ENCODE measurements around the gene TGFBRAP1.
"Not testable (repeated sequence)": the region's sequence is repeated elsewhere in the genome, so short reads cannot be mapped to it uniquely, and the experiment has no call there.

The TGFBRAP1 gene

DNA sequence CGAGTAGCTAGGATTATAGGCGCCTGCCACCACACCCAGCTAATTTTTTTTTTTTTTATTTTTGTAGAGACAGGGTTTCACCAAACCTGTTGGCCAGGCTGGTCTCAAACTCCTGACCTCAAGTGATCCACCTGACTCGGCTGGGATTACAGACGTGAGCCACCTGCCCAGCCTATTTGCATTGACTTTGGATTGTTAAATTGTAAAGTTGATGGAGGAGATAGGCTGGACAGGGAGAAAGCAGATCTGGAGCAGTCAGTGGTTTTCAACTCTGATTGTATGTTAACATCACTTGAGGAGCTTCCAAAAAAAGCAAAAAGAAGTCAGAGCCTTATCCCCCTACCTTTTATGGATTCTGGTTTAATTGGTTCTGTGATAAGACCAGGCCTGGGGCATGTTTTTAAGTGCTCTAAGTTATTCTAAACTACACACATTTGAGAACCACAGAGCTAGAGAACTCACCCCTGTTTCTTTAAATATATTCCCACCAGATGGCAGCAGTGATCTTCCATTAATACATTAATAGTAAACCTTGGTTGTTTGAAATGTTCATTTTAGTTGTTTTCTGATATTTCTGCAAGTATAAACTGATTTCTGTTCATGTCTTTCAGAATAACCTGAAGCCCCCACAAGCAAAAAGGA, 15.3 kb upstream of the TGFBRAP1 start:
- no peak for DNase-seq (ENCODE audit: low spot score)

DNA sequence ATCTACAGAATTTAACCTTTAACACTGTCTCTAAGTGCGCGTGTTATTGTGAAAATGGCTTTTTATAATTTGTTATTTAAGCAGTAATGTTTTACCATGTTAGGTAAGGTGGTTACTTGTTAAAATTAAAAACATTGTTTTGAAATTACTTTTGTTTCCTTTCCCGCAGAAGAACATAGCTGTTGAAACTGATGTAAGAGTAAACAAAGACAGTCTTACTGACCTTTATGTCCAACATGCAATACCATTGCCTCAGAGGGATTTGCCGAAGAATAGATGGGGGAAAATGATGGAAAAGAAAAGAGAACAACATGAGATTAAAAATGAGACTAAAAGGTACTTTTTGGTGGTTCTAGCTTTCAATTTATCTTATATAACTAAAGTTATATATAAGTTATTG, 9.9 kb upstream of the TGFBRAP1 start:
- DNase-seq (ENCODE audit: low spot score) = no peak

DNA sequence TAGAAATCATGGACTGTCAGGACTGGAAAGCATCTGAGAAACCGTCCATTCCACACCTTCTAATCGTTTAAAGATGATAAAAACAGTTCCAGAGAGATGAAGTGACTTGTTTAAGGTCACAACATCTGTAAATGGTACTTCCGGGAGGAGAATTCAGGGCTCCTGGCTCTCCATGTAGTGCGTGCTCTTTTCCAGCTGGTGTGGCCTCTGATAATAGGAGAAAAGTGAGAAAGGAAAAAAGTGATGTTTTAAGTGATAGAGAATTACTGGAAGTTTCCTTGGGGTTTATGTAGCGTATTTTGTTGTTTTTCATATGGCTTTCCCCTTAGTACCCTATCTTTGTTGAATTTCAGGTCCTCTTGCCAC, 8.5 kb upstream of the TGFBRAP1 start:
- no peak for DNase-seq (ENCODE audit: low spot score)

DNA sequence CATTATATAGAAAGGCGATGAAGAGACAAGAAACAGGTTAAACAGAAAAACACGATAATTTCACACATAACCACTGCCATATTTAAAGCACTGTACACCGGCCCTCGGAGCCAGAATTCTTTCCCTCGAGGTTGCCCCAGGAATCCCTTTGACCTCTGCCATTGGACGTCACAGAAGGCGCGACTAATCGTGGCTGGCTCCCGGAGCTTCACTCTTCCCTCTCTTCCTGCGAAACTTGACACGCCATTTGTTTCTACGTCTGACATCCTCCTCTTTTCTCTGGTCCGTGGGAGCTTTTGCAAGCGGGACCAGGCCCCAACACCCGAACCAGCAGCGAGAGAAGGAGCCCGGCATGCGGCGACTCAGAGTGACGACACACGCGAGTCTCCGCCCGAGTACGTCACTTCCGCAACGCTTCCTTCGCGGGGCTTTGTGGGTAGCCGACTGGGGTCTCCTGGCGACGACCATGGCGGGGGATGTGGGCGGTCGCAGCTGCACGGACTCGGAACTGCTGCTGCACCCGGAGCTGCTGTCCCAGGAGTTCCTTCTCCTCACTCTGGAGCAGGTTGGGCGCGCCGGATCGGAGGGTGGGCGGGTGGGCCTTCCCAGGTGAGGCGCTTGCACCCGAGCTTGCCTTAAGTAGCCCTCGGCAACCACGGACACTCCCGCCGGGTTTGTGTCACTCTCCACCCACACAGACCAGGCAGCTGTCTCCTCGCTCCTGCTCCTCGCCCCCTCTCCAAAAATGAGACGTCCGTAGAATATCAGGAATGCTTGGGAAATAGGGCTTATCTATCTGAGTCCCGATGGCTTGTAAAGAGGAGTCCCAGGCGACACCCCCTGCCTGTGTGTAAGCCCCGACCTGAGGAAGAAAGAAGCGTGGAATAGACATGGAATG, 7.8 kb upstream of the TGFBRAP1 start, which contains the start of gene C2orf49:
Gene C2orf49 (plus strand): TSS at position 419 of the 898 bp plus-strand sequence. CDS start 48 bp downstream, at position 467.
- peak; percentile 87 for DNase-seq (ENCODE audit: low spot score)

DNA sequence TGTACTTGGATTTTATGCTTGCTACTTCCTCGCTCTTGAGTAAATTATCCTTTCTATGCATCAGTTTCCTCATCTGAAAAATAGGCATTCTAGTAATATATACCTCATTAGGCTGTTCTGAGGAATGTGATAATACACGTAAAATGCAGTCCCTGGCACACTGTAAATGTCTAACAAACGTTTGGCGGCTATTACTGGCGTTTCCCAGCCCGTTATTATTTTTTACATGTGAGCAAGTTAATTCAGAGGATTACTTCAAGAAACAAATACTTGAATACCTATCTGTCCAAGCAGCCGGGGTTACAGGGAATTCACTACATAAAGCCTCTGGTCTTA, 7.2 kb upstream of the TGFBRAP1 start:
- no peak for DNase-seq (ENCODE audit: low spot score)

DNA sequence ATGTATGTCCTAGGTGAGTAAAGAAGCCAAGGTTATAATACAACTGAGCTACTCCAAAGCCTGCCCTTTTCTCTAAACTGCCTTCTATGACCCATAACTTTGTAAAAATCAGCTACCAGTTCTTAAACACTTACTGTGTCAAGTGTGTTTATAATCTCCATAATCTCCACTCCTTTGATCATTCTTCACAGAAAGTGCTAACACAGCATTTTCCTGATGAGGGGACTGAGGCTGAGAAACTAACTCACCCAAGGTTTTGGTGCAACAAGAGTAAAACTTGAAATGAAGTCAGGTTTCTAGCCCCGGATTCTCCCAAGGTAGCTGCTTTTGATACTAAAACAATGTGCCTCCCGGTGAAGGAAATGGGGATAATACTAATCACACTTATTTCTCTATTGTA, 5.9 kb upstream of the TGFBRAP1 start:
- DNase-seq (ENCODE audit: low spot score) = no peak

DNA sequence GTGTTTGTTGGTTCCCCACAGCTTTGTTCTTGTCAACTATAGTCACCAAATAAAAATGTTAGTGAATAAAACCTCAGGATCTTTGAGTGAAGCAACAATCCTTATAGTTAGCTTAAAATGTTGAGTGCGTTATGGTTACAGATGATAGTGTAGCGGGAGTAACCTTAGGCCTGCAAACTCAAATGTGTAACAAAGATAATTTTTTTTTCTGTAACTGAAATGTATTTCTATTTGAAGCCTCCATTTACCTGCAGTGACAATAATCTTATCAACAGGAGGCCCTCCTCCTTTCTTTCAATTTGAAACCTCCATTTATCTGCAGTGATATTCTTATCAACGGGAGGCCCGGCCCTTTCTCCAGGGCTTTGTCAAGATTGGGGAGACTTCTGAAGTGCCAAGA, 4.7 kb upstream of the TGFBRAP1 start:
- no peak for DNase-seq (ENCODE audit: low spot score)

DNA sequence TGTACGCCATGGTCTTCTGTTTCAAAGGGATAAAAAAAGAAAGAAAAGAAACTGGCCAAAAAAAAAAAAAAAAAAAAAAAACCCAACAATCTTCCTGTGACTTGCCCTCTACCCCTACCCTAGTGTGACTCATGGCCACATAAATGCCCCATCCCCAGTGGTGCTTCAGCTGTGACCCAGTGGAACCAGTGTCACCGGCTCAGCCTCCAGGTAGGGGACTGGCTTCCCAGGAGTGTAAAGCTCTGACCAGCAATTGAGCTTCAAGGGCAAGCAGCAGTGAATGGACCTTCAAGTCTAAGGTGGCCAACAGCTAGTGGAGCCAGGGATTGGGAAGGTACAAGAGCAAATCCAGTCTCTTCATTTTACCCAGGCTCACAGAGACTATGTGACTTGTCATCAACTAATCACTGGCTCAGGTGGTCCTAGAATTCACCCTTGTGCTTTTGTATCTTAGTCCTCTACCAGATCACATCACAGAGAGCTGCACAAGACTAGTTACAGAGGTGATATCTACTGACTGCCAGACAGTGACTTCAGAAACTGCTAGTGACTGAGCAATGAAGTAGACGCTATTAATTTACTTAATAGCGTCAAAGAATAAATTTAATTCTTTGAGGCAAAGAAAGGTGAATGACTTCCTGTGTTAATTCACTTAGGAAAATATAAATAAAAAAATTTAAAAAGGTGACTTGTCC, 1.3 kb upstream of the TGFBRAP1 start:
- DNase-seq (ENCODE audit: low spot score) = no peak

DNA sequence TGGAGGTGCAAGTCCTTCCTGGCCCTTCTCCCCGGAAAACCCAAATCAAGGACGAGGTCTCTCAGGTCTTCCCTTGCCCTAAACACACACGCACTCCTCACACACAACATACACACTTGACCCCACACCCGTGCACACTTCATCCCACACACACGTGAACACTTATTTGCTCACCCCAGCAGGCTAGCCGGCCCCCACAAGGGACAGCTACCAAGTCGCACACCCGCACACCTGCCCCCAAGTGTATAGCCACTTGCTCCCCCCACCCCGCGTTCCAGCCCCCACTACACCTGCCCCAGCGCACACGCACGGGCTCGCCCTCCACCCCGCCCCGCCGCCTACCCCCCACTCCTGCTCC, 359 bp downstream of the TGFBRAP1 start:
- no peak for DNase-seq (ENCODE audit: low spot score)

DNA sequence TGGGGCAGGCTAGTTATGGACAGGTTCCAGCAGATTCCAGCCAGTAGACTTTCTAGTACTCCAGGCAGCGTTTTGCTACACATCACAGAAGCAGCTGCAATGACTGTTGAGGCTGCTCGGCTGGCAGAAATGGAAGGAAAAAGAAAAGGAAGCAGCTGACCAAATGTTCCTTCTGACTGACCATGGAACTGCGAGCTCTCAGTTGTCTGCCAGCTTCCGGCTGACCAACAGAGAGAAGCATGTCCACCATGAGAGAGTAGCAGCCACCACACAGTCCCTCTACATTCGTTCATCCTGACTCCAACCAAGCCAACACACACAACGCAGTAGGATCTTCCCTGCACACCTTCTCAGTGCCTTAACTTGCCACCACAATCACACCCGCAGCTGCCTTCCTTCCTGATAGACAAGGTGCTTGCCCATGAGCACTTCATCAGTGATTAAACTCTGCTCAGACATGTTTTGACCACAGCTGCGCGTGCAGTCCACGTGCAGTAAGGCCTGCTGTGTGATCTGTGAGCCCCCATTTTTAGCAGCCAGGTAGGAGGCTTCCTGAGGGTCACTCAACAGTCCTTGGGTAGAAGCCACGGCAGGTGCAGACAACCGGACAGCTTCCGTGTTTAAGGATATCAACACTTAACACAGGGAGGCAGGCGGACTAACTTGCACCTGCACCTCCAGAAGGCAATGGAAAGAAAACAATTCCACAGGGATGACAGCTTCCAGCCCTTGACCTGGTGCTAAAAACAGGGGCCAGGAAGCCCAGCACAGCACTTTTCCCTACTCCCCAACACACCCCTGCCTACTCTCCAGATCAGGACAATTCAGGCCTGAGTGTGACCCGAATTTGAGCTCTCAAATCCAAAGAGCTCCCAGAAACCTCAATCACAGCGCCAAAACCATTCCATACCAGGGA, 996 bp downstream of the TGFBRAP1 start:
- DNase-seq (ENCODE audit: low spot score) = peak; percentile 17

DNA sequence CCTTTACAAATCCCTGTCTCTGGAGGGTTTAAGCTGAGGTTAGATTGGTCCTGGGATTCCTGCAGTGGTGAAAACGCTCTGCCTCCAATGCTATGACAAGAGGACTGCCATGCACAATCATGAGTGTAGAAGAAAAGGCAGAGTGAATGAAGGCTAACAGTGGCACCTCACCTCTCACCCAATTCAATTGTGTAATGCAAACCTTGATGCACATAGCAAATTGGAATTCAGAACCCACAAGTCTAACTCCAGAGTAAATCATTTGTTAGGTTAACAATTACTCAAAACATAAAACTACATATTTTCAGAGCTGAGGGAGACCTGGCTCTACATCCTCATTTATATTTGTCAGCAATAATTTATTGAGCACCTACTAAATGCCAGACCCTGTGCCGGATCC, 1.8 kb downstream of the TGFBRAP1 start:
- DNase-seq (ENCODE audit: low spot score) = no peak

DNA sequence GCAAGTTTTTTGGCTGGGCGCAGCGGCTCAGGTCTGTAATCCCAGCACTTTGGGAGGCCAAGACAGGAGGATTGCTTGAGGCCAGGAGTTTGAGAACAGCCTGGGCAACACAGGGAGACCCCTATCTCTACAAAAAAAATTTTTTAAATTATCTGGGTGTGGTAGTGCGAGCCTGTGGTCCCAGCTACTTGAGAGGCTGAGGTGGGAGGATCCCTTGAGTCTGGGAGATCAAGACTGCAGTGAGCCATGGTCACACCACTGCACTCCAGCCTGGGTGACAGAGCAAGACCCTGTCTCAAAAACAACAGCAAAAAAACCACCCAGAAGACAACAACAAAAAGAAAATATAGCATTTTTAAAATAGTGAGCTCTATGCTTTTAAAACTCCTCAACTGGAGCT, 2.3 kb downstream of the TGFBRAP1 start:
- not testable (repeated sequence) for DNase-seq (ENCODE audit: low spot score)

DNA sequence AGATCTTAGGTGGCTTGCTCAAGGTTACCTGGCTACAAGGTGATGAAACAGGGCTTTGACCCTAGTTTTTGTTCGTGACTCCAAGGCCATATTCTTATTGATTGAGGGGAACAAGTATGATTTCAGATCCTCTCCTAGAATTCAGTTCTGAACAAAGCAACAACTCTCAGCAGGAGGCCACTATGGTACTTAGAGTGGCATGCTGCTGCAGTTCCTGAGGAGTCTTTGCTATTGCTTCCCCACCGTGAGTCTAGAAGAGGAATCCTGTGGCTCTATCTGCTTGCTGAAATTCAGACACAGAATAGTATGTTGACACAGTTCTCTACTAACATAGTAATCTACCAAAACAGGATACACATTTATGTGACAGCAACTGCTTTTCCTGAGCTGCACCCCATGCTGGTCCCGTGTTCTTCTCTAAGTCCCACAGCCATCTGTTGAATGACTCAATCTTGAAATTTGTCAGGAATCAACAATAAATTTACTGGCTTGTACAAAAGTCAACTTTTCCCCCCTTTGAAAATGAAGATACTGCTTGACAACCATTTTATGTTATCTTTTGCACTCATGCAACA, 4.1 kb downstream of the TGFBRAP1 start:
- no peak for DNase-seq (ENCODE audit: low spot score)

DNA sequence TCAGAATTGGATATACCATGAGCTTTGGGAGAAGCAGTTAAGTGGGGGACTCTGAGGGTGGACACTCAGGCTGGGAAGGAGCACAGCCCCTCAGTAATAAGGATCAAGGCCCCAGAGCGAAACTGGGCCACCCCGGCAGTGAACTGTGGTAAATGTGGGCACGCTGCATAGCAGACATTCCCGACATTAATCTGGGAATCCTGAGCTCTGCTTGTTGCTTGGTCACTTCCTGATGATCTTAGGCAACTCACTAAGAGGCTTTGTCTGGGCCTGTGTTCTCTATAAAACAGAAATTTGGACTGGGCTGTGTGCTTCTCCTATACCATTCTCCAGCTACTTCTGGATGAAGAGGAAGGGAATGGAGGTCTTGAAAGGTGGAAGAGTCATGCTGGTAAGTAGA, 4.8 kb downstream of the TGFBRAP1 start:
- DNase-seq (ENCODE audit: low spot score) = no peak

DNA sequence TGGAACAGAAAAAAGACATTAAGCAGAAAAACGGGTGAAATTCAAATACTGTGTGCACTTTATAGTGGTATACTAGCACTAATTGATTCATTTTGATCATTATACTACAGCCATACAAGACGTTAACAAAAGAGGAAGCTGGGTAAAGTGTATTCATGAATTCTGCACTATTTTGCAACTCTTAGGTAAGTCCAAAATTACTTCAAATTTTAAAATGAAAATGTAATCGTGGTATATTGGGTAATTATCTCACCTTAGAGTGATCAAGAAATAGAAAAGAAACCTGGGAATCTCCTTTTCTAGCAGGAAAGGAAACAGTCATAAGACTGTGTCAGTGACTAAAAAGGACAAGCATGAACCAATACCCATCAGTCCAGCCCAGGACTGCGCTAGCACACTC, 5.4 kb downstream of the TGFBRAP1 start:
- DNase-seq (ENCODE audit: low spot score) = no peak

DNA sequence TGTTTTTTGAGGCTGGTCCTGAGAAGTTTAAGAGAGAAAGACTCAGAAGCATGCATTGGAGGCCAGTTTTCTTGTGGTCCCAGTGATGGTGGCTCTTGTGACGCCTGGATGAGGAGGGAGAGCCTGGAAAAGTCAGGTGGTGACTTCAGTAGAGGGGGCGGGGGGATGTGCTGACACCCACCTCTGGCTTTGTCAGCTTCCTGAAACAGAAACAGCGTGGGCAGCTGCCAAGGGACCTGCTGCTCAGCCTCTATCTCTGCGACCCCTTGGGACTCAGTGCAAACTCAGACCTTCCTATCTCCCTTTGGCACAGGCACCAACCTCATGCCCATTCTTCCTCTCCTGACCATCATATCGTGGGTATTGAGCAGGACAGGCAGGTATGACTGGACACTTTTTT, 6.4 kb downstream of the TGFBRAP1 start:
- DNase-seq (ENCODE audit: low spot score) = no peak

DNA sequence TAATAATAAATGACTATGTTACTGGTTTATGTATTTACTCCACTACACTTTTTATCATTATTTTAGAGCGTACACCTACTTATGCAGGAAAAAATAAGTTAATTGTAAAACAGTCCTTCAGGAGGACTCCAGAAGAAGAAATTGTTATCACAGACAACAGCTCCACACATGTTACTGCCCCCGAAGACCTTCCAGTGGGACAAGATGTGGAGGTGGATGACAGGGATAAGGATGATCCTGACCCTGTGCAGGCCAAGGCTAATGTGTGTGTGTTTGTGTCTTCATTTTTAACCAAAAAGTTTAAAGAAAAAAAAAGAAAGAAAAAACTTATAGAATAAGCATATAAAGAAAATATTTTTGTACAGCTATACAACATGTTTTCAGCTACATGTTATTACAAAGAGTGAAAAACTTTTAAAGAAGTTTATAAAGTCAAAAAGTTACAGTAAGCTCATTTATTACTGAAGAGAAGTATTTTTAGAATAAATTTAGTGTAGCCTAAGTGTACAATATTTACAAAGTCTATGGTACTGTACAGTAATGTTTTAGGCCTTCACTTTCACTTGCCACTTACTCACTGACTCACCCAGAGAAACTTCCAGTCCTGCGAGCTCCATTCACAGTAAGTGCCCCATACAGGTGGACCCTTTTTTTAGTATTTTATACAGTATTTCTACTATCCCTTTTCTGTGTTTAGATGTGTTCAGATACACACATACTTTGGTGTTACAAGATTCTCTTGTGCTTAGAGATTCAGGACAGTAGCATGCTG, 7.5 kb downstream of the TGFBRAP1 start:
- no peak for DNase-seq (ENCODE audit: low spot score)

DNA sequence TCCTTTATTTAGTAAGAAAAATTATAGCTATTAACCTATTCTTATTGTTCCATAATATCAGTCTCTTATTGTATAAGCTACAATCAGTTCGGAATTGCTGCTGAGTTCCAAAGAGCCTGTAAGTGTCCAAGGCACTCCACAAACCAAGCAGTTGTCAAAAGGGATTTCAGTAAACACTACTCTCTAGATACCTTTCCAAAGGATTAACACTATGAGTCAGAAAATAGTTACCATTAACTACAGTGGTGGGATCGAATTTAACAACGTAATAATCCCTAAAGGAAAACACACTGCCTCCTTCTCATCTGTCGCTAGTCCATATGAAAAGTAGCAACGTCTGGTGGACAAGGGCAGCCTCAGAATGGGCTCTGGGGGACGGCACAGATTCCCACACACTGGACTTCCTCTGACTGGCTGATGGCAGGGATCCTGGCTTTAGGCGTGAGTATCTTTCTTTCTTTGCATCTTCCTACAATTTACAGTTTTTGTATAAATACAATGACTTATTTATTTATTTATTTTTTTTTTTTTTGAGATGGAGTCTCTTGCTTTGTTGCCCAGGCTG, 8.8 kb downstream of the TGFBRAP1 start:
- no peak for DNase-seq (ENCODE audit: low spot score)

DNA sequence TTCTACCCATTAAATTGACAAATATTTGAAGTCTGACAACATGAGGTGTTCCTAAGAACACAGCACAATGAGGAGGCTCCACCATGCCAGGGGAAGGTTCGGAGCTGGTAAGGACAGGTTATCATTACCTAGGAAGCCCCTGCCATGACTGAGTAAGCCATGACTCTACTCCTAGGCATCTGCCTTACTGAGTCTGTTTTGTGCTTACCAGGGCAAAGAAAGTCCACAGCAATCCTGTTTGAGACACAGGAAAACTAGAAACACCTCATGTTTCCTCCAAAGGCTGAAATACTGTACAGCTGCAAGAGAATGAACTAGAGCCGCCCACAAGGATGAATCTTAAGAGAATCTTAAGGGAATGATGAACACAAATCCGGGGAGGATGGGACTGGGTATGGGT, 11.6 kb downstream of the TGFBRAP1 start:
- DNase-seq (ENCODE audit: low spot score) = no peak

DNA sequence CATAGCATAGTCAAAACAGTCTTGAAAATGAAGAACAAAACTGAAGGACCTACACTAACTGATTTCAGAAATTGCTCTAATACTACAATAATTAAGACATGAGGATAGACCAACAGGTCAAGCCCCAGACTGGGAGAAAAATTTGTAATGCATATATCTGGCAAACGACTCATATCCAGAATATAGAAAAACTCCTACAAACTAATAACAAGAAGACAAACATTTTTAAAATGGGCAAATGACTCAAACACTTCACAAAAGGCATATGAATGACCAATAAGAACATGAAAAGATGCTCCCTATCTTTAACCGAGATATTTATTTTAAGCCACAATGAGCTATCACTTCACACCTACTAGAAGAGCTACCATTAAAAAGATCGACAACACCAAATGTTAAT, 14.2 kb downstream of the TGFBRAP1 start:
- DNase-seq (ENCODE audit: low spot score) = no peak

DNA sequence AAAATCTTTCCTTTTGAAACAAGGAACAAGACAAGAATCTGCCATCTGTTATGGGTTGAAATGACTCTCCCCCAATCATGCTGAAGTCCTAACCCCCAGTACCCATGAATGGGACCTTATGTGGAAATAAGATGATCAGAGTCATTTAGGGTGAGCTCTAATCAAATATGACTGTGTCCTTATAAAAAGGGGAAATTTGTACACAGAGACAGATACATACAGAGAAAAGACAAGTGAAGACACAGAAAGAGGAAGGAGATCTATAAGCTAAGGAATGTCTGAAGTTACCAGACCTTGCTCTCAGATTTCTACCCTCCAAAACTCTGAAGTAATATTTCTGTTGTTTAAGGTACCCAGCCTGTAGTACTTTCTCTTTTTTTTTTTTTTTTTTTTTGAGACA, 15.7 kb downstream of the TGFBRAP1 start:
- DNase-seq (ENCODE audit: low spot score) = no peak
